ENCODE data around the gene GLCE.
A peak's percentile ranks its signal among the peaks of the same experiment; 100 is the strongest.

GLCE gene

GRCh38 chr15:69160141-69160993 lies at the start of gene GLCE:
Gene GLCE, plus strand, starts transcription at chr15:69160635. Its CDS starts 95,172 bp downstream, at chr15:69255807.
- H3K4me1 ChIP-seq (ENCODE audit: insufficient read depth, low read length), result 0 out of 2 replicates have a peak, but pooled peaks cover 9% of the 10 kb centered on the region
- no peaks in the 10 kb centered on the region for H3K9me3 ChIP-seq (ENCODE audit: control insufficient read depth, insufficient read depth, low read length)
- H3K36me3 ChIP-seq (ENCODE audit: insufficient read depth, low read length), result no peaks in the 10 kb centered on the region
- peak within 1 kb of the TSS; percentile 80 for H3K9ac ChIP-seq (ENCODE audit: low read depth, low read length)

- no peaks in the 10 kb centered on the region for H3K36me3 ChIP-seq (ENCODE audit: insufficient read depth, low read length)
- H3K9ac ChIP-seq (ENCODE audit: low read depth, low read length), result no peak overlapping the region
- peaks cover 29% of the 10 kb centered on the region for H3K4me1 ChIP-seq (ENCODE audit: insufficient read depth, low read length)
- H3K9me3 ChIP-seq (ENCODE audit: control insufficient read depth, insufficient read depth, low read length), result no peaks in the 10 kb centered on the region
These were observed 46.0 kb upstream of the GLCE start for GRCh38 chr15:69114331-69114928.

GRCh38 chr15:69115031-69115430 lies 45.4 kb upstream of the GLCE start:
- Histone ChIP-seq H3K9me3 (ENCODE audit: control insufficient read depth, insufficient read depth, low read length) (no peaks in the 10 kb centered on the region), H3K9ac (ENCODE audit: low read depth, low read length) (no peak overlapping the region), H3K36me3 (ENCODE audit: insufficient read depth, low read length) (no peaks in the 10 kb centered on the region), H3K4me1 (ENCODE audit: insufficient read depth, low read length) (peaks cover 35% of the 10 kb centered on the region)

- no peak overlapping the region for H3K9ac ChIP-seq (ENCODE audit: low read depth, low read length)
- peaks cover 39% of the 10 kb centered on the region for H3K4me1 ChIP-seq (ENCODE audit: insufficient read depth, low read length)
- H3K9me3 ChIP-seq (ENCODE audit: control insufficient read depth, insufficient read depth, low read length), result no peaks in the 10 kb centered on the region
- no peaks in the 10 kb centered on the region for H3K36me3 ChIP-seq (ENCODE audit: insufficient read depth, low read length)
These were observed 44.0 kb upstream of the GLCE start for GRCh38 chr15:69116391-69116790.

- Histone ChIP-seq H3K36me3 (ENCODE audit: insufficient read depth, low read length) (no peaks in the 10 kb centered on the region), H3K9ac (ENCODE audit: low read depth, low read length) (no peak overlapping the region), H3K9me3 (ENCODE audit: control insufficient read depth, insufficient read depth, low read length) (no peaks in the 10 kb centered on the region), H3K4me1 (ENCODE audit: insufficient read depth, low read length) (peaks cover 39% of the 10 kb centered on the region)
These were observed 43.0 kb upstream of the GLCE start for GRCh38 chr15:69117431-69117871.

GRCh38 chr15:69118089-69118488 lies 42.3 kb upstream of the GLCE start:
- Histone ChIP-seq H3K9ac (ENCODE audit: low read depth, low read length) (no peak overlapping the region), H3K36me3 (ENCODE audit: insufficient read depth, low read length) (no peaks in the 10 kb centered on the region), H3K4me1 (ENCODE audit: insufficient read depth, low read length) (peaks cover 39% of the 10 kb centered on the region), H3K9me3 (ENCODE audit: control insufficient read depth, insufficient read depth, low read length) (no peaks in the 10 kb centered on the region)

- no peaks in the 10 kb centered on the region for H3K36me3 ChIP-seq (ENCODE audit: insufficient read depth, low read length)
- H3K9me3 ChIP-seq (ENCODE audit: control insufficient read depth, insufficient read depth, low read length), result no peaks in the 10 kb centered on the region
- no peak overlapping the region for H3K9ac ChIP-seq (ENCODE audit: low read depth, low read length)
- peaks cover 39% of the 10 kb centered on the region for H3K4me1 ChIP-seq (ENCODE audit: insufficient read depth, low read length)
These were observed 41.4 kb upstream of the GLCE start for GRCh38 chr15:69119001-69119400.

GRCh38 chr15:69119683-69120395 lies 40.6 kb upstream of the GLCE start:
- H3K36me3 ChIP-seq (ENCODE audit: insufficient read depth, low read length), result no peaks in the 10 kb centered on the region
- H3K9me3 ChIP-seq (ENCODE audit: control insufficient read depth, insufficient read depth, low read length), result no peaks in the 10 kb centered on the region
- H3K4me1 ChIP-seq (ENCODE audit: insufficient read depth, low read length), result peaks cover 39% of the 10 kb centered on the region
- H3K9ac ChIP-seq (ENCODE audit: low read depth, low read length), result no peak overlapping the region

- Histone ChIP-seq H3K9me3 (ENCODE audit: control insufficient read depth, insufficient read depth, low read length) (no peaks in the 10 kb centered on the region), H3K9ac (ENCODE audit: low read depth, low read length) (no peak overlapping the region), H3K4me1 (ENCODE audit: insufficient read depth, low read length) (peaks cover 39% of the 10 kb centered on the region), H3K36me3 (ENCODE audit: insufficient read depth, low read length) (no peaks in the 10 kb centered on the region)
These were observed 39.7 kb upstream of the GLCE start for GRCh38 chr15:69120732-69121131.

- Histone ChIP-seq H3K4me1 (ENCODE audit: insufficient read depth, low read length) (peaks cover 39% of the 10 kb centered on the region), H3K9me3 (ENCODE audit: control insufficient read depth, insufficient read depth, low read length) (no peaks in the 10 kb centered on the region), H3K9ac (ENCODE audit: low read depth, low read length) (no peak overlapping the region), H3K36me3 (ENCODE audit: insufficient read depth, low read length) (no peaks in the 10 kb centered on the region)
These were observed 39.1 kb upstream of the GLCE start for GRCh38 chr15:69121198-69121828.

GRCh38 chr15:69125236-69125635 lies 35.2 kb upstream of the GLCE start:
- Histone ChIP-seq H3K4me1 (ENCODE audit: insufficient read depth, low read length) (peaks cover 2% of the 10 kb centered on the region; the same call in 1 of the 2 replicates), H3K36me3 (ENCODE audit: insufficient read depth, low read length) (no peaks in the 10 kb centered on the region), H3K9me3 (ENCODE audit: control insufficient read depth, insufficient read depth, low read length) (no peaks in the 10 kb centered on the region), H3K9ac (ENCODE audit: low read depth, low read length) (no peak overlapping the region)

- no peak overlapping the region for H3K9ac ChIP-seq (ENCODE audit: low read depth, low read length)
- H3K36me3 ChIP-seq (ENCODE audit: insufficient read depth, low read length), result no peaks in the 10 kb centered on the region
- no peaks in the 10 kb centered on the region for H3K9me3 ChIP-seq (ENCODE audit: control insufficient read depth, insufficient read depth, low read length)
- H3K4me1 ChIP-seq (ENCODE audit: insufficient read depth, low read length), result no peaks in the 10 kb centered on the region
These were observed 34.4 kb upstream of the GLCE start for GRCh38 chr15:69126054-69126469.

GRCh38 chr15:69127306-69127705 lies 33.1 kb upstream of the GLCE start:
- no peaks in the 10 kb centered on the region for H3K4me1 ChIP-seq (ENCODE audit: insufficient read depth, low read length)
- no peak overlapping the region for H3K9ac ChIP-seq (ENCODE audit: low read depth, low read length)
- H3K9me3 ChIP-seq (ENCODE audit: control insufficient read depth, insufficient read depth, low read length), result no peaks in the 10 kb centered on the region
- no peaks in the 10 kb centered on the region for H3K36me3 ChIP-seq (ENCODE audit: insufficient read depth, low read length)

- Histone ChIP-seq H3K4me1 (ENCODE audit: insufficient read depth, low read length) (no peaks in the 10 kb centered on the region), H3K9me3 (ENCODE audit: control insufficient read depth, insufficient read depth, low read length) (no peaks in the 10 kb centered on the region), H3K9ac (ENCODE audit: low read depth, low read length) (no peak overlapping the region), H3K36me3 (ENCODE audit: insufficient read depth, low read length) (no peaks in the 10 kb centered on the region)
These were observed 31.6 kb upstream of the GLCE start for GRCh38 chr15:69128667-69129311.

Measured in ES-I3 (cell line).